ENCODE results near the gene SLC26A5.
A peak's percentile ranks its signal among the peaks of the same experiment; 100 is the strongest.

SLC26A5 gene

GRCh38 chr7:103347507-103348267 is 98.3 kb downstream of the SLC26A5 start, which contains the start of gene PSMC2:
Gene PSMC2 (plus strand): TSS chr7:103347643. CDS start chr7:103347712, 69 bp downstream.
- DNase-seq: peak; percentile 90

DNA sequence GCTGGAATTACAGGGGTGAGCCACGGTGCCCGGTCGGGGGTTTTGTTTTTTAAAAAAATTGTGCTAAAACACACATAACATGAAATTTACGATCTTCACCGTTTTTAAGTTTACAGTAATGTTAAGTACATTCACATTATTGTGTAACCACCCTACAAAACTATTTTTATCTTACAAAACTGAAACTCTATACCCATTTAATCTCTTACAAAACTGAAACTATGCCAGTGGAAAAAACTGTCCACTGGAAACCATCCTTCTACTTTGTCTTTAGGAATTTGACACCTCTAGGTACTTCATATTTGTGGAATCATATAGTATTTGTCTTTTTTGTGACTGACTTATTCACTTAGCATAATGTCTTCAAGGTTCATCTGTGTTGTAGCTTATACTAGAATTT is 99.6 kb downstream of the SLC26A5 start:
- DNase-seq: no peak

GRCh38 chr7:103344453-103345149 is 101.4 kb downstream of the SLC26A5 start, which contains the start of gene DNAJC2:
Gene DNAJC2 (minus strand): TSS chr7:103344767. CDS start chr7:103344622, 145 bp downstream.
- peak; percentile 88 for DNase-seq

DNA sequence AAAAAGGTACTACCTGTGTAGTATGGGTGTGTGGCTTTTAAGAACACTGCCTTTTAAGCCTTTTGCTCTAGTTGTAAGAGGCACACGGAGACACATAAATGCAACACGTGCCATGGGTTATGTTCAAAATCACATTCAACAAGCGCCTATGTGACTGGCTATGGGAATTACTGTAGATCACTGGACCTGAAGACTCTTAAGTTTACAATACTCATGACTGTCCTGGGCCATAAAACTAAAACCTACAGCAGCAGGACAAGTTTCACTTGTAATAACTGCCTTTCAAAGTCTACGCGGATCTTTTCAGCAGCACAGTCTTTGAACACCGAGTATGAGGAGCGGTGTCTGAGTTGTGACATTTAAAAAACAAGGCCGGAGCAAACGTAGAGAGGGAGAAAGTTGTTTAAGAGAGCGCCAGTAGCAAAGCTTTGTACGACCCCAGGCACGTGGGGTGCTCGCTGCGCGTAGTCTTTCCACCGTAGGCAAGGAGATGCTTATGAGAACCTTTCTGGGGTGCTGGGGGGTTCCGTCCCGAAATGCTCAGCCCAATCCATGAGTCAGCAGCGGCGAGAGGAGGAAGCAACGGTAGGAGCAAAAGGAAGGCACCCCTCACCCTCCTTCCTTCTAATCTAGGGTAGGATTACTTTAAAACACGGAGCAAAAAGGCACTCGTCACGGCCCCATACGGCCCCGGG is 102.1 kb downstream of the SLC26A5 start:
- peak; percentile 35 for DNase-seq

GRCh38 chr7:103343332-103343731 is 102.7 kb downstream of the SLC26A5 start:
- DNase-seq: no peak

DNA sequence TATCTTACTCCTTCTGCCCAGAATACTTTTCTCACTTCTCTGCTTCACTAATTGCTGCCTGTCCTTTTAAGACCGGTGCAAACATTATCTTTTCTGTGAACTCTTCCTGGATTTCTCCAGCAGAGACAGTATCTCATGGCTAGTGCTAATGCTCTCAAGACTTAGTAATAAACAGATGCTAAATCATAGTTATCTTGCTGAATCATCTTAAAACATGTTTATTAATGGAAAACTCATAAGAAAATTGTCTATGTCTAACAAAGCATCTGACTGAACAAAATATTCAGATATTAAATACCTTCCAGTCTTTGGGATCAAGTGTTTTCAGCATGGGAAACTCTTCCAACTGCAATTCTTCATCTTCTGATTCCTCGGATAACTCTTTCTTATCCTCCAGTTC is 104.5 kb downstream of the SLC26A5 start:
- no peak for DNase-seq

- DNase-seq: no peak
Measured at GRCh38 chr7:103338864-103339263, 107.1 kb downstream of the SLC26A5 start.

DNA sequence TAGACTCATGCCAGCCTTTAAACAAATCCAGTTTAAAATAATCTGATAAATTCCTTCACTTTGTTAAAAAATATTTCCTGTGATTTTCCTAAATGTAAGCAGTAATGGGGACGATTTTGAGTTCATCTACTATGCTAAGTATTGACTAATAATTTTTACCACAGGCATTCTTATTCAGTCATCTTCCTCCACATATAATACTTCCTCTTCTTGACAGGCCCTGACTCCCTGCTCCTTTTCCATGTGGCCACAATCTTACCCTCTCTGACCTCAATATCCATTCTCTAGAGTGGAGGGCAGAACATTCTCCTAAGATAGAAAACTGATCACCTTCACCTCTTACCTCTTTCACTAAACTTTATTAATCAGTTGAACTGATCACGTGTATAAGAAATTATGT is 109.2 kb downstream of the SLC26A5 start:
- no peak for DNase-seq

DNA sequence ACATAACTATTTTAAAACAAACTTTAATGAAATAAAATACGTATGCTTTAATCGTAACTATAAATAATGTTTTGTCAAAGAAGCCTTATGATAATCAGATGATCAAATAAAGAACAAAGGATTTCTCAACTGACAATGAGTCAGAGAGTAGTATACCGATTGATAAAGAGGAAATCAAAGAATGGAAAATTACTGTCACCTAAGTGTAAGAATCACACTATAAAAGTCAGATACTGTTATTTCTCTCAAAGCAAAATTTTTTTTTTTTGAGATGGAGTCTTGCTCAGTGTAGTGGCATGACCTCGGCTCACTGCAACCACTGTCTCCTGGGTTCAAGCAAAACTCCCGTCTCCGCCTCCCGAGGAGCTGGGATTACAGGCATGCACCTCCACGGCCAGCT is 120.3 kb downstream of the SLC26A5 start:
- DNase-seq: no peak

Data from CD4-positive, alpha-beta T cell treated with Interleukin-12 subunit alpha and Interleukin-12 subunit beta, for 1 hour (primary cell).